ENCODE measurements around the gene PSMD5. TPM values are rescaled to one million over a fixed set of nuclear protein-coding genes. Genes with fewer than 3 reads are reported as not detected.

The PSMD5 gene
- total RNA-seq, 1 experiment from 2014 or later = 53.0 TPM

- Histone ChIP-seq H3K27me3 (ENCODE audit: control insufficient read depth, insufficient read depth, low read length) (no peaks in the 10 kb centered on the region), H3K36me3 (ENCODE audit: control insufficient read depth, insufficient read depth, low read length) (no peaks in the 10 kb centered on the region), H3K9me3 (ENCODE audit: control insufficient read depth, insufficient read depth, low read depth, low read length) (no peaks in the 10 kb centered on the region), H3K4me3 (ENCODE audit: low read depth in 2 of 2, low read length in 2 of 2) (no peak overlapping the region), H3K4me1 (ENCODE audit: control insufficient read depth, insufficient read depth, low read length) (no peaks in the 10 kb centered on the region; the same call in 1 of the 2 replicates), H3K27ac (ENCODE audit: low read length) (no peak overlapping the region)
- DNase-seq (ENCODE audit: low read depth, low spot score) = no peak
- ChIA-PET POLR2A (no interaction called here), CTCF (no interaction called here)
- no peak for ATAC-seq
- TF ChIP-seq REST (IDR thresholded peaks at IDR 0.05; ENCODE audit: insufficient read depth in 1 of 2, low read depth in 2 of 2, low read length in 1 of 2) (no peak), POLR2AphosphoS5 (IDR thresholded peaks at IDR 0.05; ENCODE audit: low read depth, low read length) (no peak), SIN3A (IDR thresholded peaks at IDR 0.05; ENCODE audit: borderline replicate concordance, insufficient read depth, low read depth, low read length) (no peak), CTCF (IDR thresholded peaks at IDR 0.05) (no peak)
- in situ Hi-C loops (cut with HindIII; ENCODE audit: low pct_unique_long_range_greater_than_20kb, low sequenced_read_pairs) = no loop called here
- BruUV-seq (replicated peaks) = no TSS peak
- intact Hi-C loops (cut with micrococcal nuclease; ENCODE audit: unreplicated experiment) = no loop called here
Observed at GRCh38 chr9:120889606-120890271, 47.0 kb upstream of the PSMD5 start.

- Histone ChIP-seq H3K36me3 (ENCODE audit: control insufficient read depth, insufficient read depth, low read length) (no peaks in the 10 kb centered on the region), H3K4me3 (ENCODE audit: low read depth in 2 of 2, low read length in 2 of 2) (no peak overlapping the region), H3K27me3 (ENCODE audit: control insufficient read depth, insufficient read depth, low read length) (no peaks in the 10 kb centered on the region), H3K4me1 (ENCODE audit: control insufficient read depth, insufficient read depth, low read length) (no peaks in the 10 kb centered on the region; the same call in 1 of the 2 replicates), H3K27ac (ENCODE audit: low read length) (no peak overlapping the region), H3K9me3 (ENCODE audit: control insufficient read depth, insufficient read depth, low read depth, low read length) (no peaks in the 10 kb centered on the region)
- BruUV-seq (replicated peaks) = no TSS peak
- in situ Hi-C loops (cut with HindIII; ENCODE audit: low pct_unique_long_range_greater_than_20kb, low sequenced_read_pairs) = no loop called here
- ChIA-PET POLR2A (interaction anchor here (0.6 kb wide), 1 partner anchor 756 kb away, joined by 3 read pairs; no protein-coding TSS in a partner anchor), CTCF (no interaction called here)
- intact Hi-C loops (cut with micrococcal nuclease; ENCODE audit: unreplicated experiment) = no loop called here
- DNase-seq (ENCODE audit: low read depth, low spot score) = no peak
- no peak for ATAC-seq
- TF ChIP-seq CTCF (IDR thresholded peaks at IDR 0.05) (no peak), POLR2AphosphoS5 (IDR thresholded peaks at IDR 0.05; ENCODE audit: low read depth, low read length) (no peak), REST (IDR thresholded peaks at IDR 0.05; ENCODE audit: insufficient read depth in 1 of 2, low read depth in 2 of 2, low read length in 1 of 2) (no peak), TCF7L2 (IDR thresholded peaks at IDR 0.05; ENCODE audit: low read depth, low read length) (no peak), SIN3A (IDR thresholded peaks at IDR 0.05; ENCODE audit: borderline replicate concordance, insufficient read depth, low read depth, low read length) (no peak)
Observed at GRCh38 chr9:120888626-120889025, 45.9 kb upstream of the PSMD5 start.
